Caco-2 (cell line): ENCODE data around the gene AADACL4. TPM values are rescaled to one million over a fixed set of nuclear protein-coding genes. Genes with fewer than 3 reads are reported as not detected.

ENCODE experiments used
- BruUV-seq: library from RNA; stranded (reverse); fragments of 400-500 nt; replicated peaks from 2 replicates; lab custom pipeline; 2021; lab: Mats Ljungman, UMichigan
- CTCF ChIA-PET: fragments of 300-600 bp; sonication (Branson Sonifier 250); formaldehyde crosslinking; loops from one replicate; lab custom pipeline; 2022; ENCODE audit warnings: antibody characterized with exemption; lab: Charles Lee
- POLR2A ChIA-PET: fragments of 300-600 bp; sonication (Branson Sonifier 250); formaldehyde crosslinking; loops from one replicate; lab custom pipeline; 2022; ENCODE audit warnings: antibody characterized with exemption; lab: Charles Lee
- DNase-seq, 2 experiments: peaks; one replicate each; pipeline versions ENCODE4 v3.0.0 to v3.0.0-alpha.2; 2020 to 2022
- H3K27me3 ChIP-seq: replicated peaks from 2 replicates; pipeline ENCODE4 v1.6.0; 2011; ENCODE audit warnings: low read length; ENCODE audit not compliant: control insufficient read depth, insufficient read depth
- H3K36me3 ChIP-seq: 2 replicates; pipeline ENCODE4 v1.5.1; 2011; ENCODE audit warnings: low read length; ENCODE audit not compliant: control insufficient read depth, insufficient read depth
- H3K4me1 ChIP-seq: fragments of 250-450 bp; sonication (Bioruptor Pico); 2 replicates; pipeline ENCODE4 v1.5.1; 2020; ENCODE audit warnings: mild to moderate bottlenecking
- H3K4me3 ChIP-seq: 2 replicates; pipeline ENCODE4 v1.5.1; 2011; ENCODE audit warnings: low read depth, mild to moderate bottlenecking, control low read depth, low read length
- H3K9me3 ChIP-seq: fragments of 250-450 bp; sonication (Bioruptor Pico); 2 replicates; pipeline ENCODE4 v1.5.1; 2020; ENCODE audit warnings: mild to moderate bottlenecking, moderate library complexity
- H3K27ac Mint-ChIP-seq: one replicate; pipeline ENCODE4 v1.8.0; 2022; ENCODE audit warnings: mixed read lengths; ENCODE audit not compliant: unreplicated experiment
- H3K27me3 Mint-ChIP-seq: one replicate; pipeline ENCODE4 v1.8.0; 2022; ENCODE audit warnings: mixed read lengths; ENCODE audit not compliant: insufficient read depth, unreplicated experiment
- H3K36me3 Mint-ChIP-seq: one replicate; pipeline ENCODE4 v1.8.0; 2022; ENCODE audit warnings: mild to moderate bottlenecking, mixed read lengths; ENCODE audit not compliant: insufficient read depth, unreplicated experiment
- H3K4me1 Mint-ChIP-seq: one replicate; pipeline ENCODE4 v1.8.0; 2022; ENCODE audit warnings: low read depth, mixed read lengths; ENCODE audit not compliant: unreplicated experiment
- H3K4me3 Mint-ChIP-seq: one replicate; pipeline ENCODE4 v1.8.0; 2022; ENCODE audit warnings: mild to moderate bottlenecking, moderate library complexity, mixed read lengths; ENCODE audit not compliant: unreplicated experiment
- H3K9me3 Mint-ChIP-seq: one replicate; pipeline ENCODE4 v1.8.0; 2022; ENCODE audit warnings: mixed read lengths; ENCODE audit not compliant: unreplicated experiment
- intact Hi-C: fragments of 100-400 bp; cut with micrococcal nuclease; formaldehyde crosslinking; loops from one replicate; pipeline ENCODE4 v1.10.0; 2022; ENCODE audit not compliant: unreplicated experiment
- total RNA-seq: library from RNA; stranded (reverse); gene quantifications from 2 replicates; pipeline ENCODE4 v1.2.3, GENCODE V29; 2022
- TF ChIP-seq, protein P1 (sequence below), 2 experiments: fragments of 200-600 bp in 1 of 2; IDR thresholded peaks; 1 replicate in 1 of 2; 2 replicates in 1 of 2; pipeline versions ENCODE4 v1.5.1 to v1.8.0; 2011 to 2022; ENCODE audit warnings: antibody characterized with exemption in 1 of 2, control low read depth in 1 of 2, inconsistent platforms in 1 of 2, low read depth in 1 of 2, low read length in 1 of 2, mild to moderate bottlenecking in 1 of 2, moderate library complexity in 1 of 2; ENCODE audit not compliant: insufficient read depth in 1 of 2, severe bottlenecking in 1 of 2, unreplicated experiment in 1 of 2

The AADACL4 gene
- total RNA-seq, 1 experiment from 2014 or later = not detected

DNA sequence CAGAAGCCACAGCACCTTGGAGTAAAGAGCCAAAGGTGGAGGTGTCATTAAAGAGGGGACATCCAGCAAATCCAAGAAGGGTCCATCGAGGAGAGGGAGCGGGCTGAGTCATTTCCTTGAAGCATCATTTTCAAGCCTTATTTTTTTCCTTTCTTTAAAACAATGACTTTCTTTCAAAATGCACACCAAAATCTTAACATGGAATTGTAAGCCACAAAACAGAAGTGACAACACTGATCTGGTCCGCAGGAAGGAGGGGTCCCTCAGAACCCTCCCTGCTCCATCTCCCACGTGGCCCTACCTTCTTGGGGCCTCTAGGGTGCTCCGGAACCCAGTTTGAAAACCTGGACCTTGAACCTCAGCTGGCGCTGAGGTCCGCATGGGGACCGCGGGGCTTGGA, 40.7 kb upstream of the AADACL4 start:
- Mint-ChIP-seq H3K36me3 (peaks cover 43% of the 10 kb centered on the region), H3K27me3 (no peaks in the 10 kb centered on the region), H3K27ac (no peak overlapping the region), H3K4me1 (peaks cover 18% of the 10 kb centered on the region), H3K4me3 (no peak overlapping the region), H3K9me3 (no peaks in the 10 kb centered on the region)
- Histone ChIP-seq H3K4me3 (no peak overlapping the region), H3K9me3 (no peaks in the 10 kb centered on the region), H3K36me3 (peaks cover 4% of the 10 kb centered on the region), H3K4me1 (peaks cover 44% of the 10 kb centered on the region), H3K27me3 (no peaks in the 10 kb centered on the region)
- TF ChIP-seq, protein P1, sequence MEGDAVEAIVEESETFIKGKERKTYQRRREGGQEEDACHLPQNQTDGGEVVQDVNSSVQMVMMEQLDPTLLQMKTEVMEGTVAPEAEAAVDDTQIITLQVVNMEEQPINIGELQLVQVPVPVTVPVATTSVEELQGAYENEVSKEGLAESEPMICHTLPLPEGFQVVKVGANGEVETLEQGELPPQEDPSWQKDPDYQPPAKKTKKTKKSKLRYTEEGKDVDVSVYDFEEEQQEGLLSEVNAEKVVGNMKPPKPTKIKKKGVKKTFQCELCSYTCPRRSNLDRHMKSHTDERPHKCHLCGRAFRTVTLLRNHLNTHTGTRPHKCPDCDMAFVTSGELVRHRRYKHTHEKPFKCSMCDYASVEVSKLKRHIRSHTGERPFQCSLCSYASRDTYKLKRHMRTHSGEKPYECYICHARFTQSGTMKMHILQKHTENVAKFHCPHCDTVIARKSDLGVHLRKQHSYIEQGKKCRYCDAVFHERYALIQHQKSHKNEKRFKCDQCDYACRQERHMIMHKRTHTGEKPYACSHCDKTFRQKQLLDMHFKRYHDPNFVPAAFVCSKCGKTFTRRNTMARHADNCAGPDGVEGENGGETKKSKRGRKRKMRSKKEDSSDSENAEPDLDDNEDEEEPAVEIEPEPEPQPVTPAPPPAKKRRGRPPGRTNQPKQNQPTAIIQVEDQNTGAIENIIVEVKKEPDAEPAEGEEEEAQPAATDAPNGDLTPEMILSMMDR (IDR thresholded peaks at IDR 0.05; ENCODE audit: insufficient read depth in 1 of 2, low read depth in 1 of 2, low read length in 1 of 2, severe bottlenecking in 1 of 2, unreplicated experiment in 1 of 2) = no peak
- CTCF ChIA-PET = interaction anchor here (1.5 kb wide), 1 partner anchor 17 kb away, joined by 4 read pairs; no protein-coding TSS in a partner anchor
- DNase-seq = no peak
- intact Hi-C loops = no loop called here
- no TSS peak for BruUV-seq
- POLR2A ChIA-PET = no interaction called here

DNA sequence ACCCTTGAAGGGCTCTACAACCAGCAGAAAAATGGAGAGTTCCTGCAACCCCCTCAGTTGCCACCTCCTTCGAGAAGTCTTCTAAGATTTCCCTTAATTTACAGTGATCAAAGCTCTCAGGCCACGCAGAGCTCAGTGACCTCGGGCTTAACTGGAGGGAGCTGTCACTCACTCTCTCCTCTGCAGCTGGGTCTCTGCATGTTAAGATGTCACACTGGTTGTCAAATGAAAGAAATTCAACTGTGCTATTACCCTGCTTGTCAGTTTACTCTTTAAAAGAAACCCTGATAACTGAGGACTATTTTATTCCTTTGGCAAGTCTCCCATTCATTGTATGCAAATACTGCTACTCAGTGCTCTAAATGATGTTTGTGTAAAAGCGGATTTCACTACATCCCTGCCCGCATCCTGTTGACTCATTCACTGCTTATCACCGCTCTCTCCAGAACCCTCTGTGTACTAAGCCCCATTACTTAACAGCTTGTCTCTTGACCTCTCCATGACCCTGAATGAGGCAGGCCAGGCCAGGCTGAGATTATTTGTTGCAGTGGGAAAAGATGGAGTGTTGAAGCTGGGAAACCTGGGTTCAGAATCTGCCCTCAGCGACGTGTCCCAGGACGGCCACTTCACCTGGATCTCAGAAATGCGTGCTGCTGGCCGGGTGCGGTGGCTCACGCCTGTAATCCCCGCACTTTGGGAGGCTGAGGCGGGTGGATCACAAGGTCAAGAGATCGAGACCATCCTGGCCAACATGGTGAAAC, 39.6 kb upstream of the AADACL4 start:
- peak; percentile 72 to 78 for DNase-seq
- Histone ChIP-seq H3K4me3 (no peak overlapping the region), H3K27me3 (no peaks in the 10 kb centered on the region), H3K4me1 (peaks cover 52% of the 10 kb centered on the region), H3K9me3 (no peaks in the 10 kb centered on the region), H3K36me3 (peaks cover 4% of the 10 kb centered on the region)
- H3K36me3 Mint-ChIP-seq = peaks cover 53% of the 10 kb centered on the region
- H3K9me3 Mint-ChIP-seq = no peaks in the 10 kb centered on the region
- intact Hi-C loops = loop anchor here (1.0 to 2.0 kb wide), 2 partner anchors 12 to 75 kb away; no protein-coding TSS in a partner anchor
- no TSS peak for BruUV-seq
- POLR2A ChIA-PET = interaction anchor here (1.3 kb wide), 1 partner anchor 12 kb away, joined by 4 read pairs; no protein-coding TSS in a partner anchor
- CTCF ChIA-PET = interaction anchor here (0.9 to 1.5 kb wide), 3 partner anchors 15 to 55 kb away, joined by 3 to 4 read pairs (median 3); no protein-coding TSS in a partner anchor
- peaks cover 23% of the 10 kb centered on the region for H3K4me1 Mint-ChIP-seq
- no peaks in the 10 kb centered on the region for H3K27me3 Mint-ChIP-seq
- peak overlapping the region; percentile 37 for H3K4me3 Mint-ChIP-seq
- peak overlapping the region; percentile 59 for H3K27ac Mint-ChIP-seq
- TF ChIP-seq, protein P1 (IDR thresholded peaks at IDR 0.05; ENCODE audit: insufficient read depth in 1 of 2, low read depth in 1 of 2, low read length in 1 of 2, severe bottlenecking in 1 of 2, unreplicated experiment in 1 of 2) = no peak

DNA sequence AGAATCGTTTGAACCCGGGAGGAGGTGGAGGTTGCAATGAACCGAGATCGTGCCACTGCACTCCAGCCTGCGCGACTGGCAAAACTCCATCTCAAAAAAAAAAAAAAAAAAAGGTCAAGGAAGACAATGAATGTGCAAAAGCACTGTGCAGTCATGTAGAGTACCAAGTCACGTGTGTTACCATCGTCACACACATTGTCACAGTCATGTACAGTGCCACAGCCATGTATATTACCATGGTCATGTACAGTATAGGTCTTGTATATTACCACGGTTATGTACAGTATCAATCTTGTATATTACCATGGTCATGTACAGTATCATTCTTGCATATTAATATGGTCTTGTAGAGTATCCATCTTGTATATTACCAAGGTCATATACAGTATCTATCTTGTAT, 38.9 kb upstream of the AADACL4 start:
- DNase-seq = no peak
- no peaks in the 10 kb centered on the region for H3K27me3 Mint-ChIP-seq
- TF ChIP-seq, protein P1 (IDR thresholded peaks at IDR 0.05; ENCODE audit: insufficient read depth in 1 of 2, low read depth in 1 of 2, low read length in 1 of 2, severe bottlenecking in 1 of 2, unreplicated experiment in 1 of 2) = no peak
- H3K4me1 ChIP-seq = peaks cover 52% of the 10 kb centered on the region
- H3K9me3 Mint-ChIP-seq = no peaks in the 10 kb centered on the region
- CTCF ChIA-PET = interaction anchor here (0.9 to 1.1 kb wide), 2 partner anchors 14 to 54 kb away, joined by 3 read pairs; no protein-coding TSS in a partner anchor
- H3K4me3 ChIP-seq = no peak overlapping the region
- H3K36me3 ChIP-seq = peaks cover 4% of the 10 kb centered on the region
- H3K9me3 ChIP-seq = no peaks in the 10 kb centered on the region
- H3K27ac Mint-ChIP-seq = no peak overlapping the region
- H3K4me3 Mint-ChIP-seq = no peak overlapping the region
- peaks cover 24% of the 10 kb centered on the region for H3K4me1 Mint-ChIP-seq
- intact Hi-C loops = loop anchor here (1.0 to 2.0 kb wide), 2 partner anchors 11 to 76 kb away; no protein-coding TSS in a partner anchor
- H3K36me3 Mint-ChIP-seq = peaks cover 52% of the 10 kb centered on the region
- no TSS peak for BruUV-seq
- no peaks in the 10 kb centered on the region for H3K27me3 ChIP-seq
- POLR2A ChIA-PET = interaction anchor here (1.3 kb wide), 1 partner anchor 11 kb away, joined by 4 read pairs; no protein-coding TSS in a partner anchor
